Activated naive CD8-positive, alpha-beta T cell treated with anti-CD3 and anti-CD28 coated beads for 36 hours (primary cell): ENCODE measurements around the gene FITM2. TPM values are rescaled to one million over a fixed set of nuclear protein-coding genes. Genes with fewer than 3 reads are reported as not detected.
"Not testable (repeated sequence)": the region's sequence is repeated elsewhere in the genome, so short reads cannot be mapped to it uniquely, and the experiment has no call there.

ENCODE experiments used
- DNase-seq: peaks from one replicate; pipeline ENCODE4 v3.0.0; 2021
- H3K27ac Mint-ChIP-seq: one replicate; pipeline ENCODE4 v1.8.0; 2022; ENCODE audit warnings: mild to moderate bottlenecking, moderate library complexity, mixed read lengths
- H3K27me3 Mint-ChIP-seq: one replicate; pipeline ENCODE4 v1.8.0; 2022; ENCODE audit warnings: mild to moderate bottlenecking, mixed read lengths
- H3K36me3 Mint-ChIP-seq: one replicate; pipeline ENCODE4 v1.8.0; 2021; ENCODE audit warnings: mild to moderate bottlenecking, mixed read lengths
- H3K4me1 Mint-ChIP-seq: one replicate; pipeline ENCODE4 v1.8.0; 2021; ENCODE audit warnings: mixed read lengths
- H3K4me3 Mint-ChIP-seq: one replicate; pipeline ENCODE4 v1.8.0; 2022; ENCODE audit warnings: mild to moderate bottlenecking, moderate library complexity, mixed read lengths
- H3K9me3 Mint-ChIP-seq: one replicate; pipeline ENCODE4 v1.8.0; 2022; ENCODE audit warnings: mixed read lengths
- total RNA-seq, 2 experiments: library from RNA; stranded (reverse); gene quantifications; one replicate each; pipeline ENCODE4 v1.2.3, GENCODE V29; 2021

The FITM2 gene
- total RNA-seq, result 1 to 10 TPM; 1.9 to 2.1 TPM

DNA sequence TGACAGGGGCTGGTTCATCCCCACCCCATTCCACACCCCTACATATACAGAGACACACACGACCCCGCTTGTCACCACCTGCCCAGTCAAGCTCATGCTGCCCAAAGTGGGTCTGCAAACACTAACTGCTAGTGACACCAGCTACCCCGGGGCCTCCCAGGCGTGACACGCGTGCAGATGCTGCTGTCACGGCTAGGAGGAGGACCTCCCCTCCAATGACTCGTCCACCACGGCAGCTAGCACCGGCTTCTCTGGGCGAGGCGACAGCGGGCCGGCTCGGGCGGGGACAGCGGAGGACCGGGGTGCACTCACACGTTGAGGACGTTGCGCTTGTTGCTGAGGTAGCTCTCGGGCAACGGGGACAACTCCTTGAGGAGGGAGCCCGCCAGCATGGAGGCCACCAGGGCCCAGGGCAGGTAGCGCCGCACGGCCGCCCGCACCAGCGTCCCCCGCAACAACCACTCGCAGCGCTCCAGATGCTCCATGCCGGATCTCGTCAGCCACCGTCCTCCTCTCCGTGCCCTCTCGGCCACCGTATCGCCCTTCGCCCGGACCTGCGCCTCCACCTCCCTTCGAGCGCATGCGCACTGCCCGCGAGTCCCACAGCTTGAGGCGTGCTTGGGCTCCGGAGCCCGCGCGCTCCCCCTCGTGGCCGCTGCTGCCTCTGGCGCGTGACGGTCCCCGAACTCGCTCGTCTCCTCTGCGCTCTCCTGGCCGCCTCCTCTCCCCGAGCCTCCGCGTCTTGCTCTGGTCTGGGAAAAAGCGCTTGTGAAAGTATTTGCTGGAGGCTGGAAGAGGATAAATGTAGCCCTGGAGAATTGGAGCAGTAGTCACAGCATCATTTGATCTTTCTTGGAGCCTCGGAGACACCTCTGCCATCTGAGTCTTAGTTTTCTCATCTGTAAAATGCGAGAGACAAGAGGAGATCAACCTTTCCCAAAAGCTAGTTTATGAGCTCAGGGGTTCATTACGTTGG, at the start of gene FITM2:
FITM2 (minus strand) TSS at position 539 of the 976 bp plus-strand sequence; CDS start at position 485, 54 bp downstream.
- Mint-ChIP-seq H3K4me3 (peak within 1 kb of the TSS; percentile 91), H3K27me3 (no peaks in the 10 kb centered on the region), H3K9me3 (no peaks in the 10 kb centered on the region), H3K4me1 (peaks cover 18% of the 10 kb centered on the region), H3K27ac (peak within 1 kb of the TSS; percentile 86), H3K36me3 (no peaks in the 10 kb centered on the region)
- DNase-seq, result peak; percentile 99

DNA sequence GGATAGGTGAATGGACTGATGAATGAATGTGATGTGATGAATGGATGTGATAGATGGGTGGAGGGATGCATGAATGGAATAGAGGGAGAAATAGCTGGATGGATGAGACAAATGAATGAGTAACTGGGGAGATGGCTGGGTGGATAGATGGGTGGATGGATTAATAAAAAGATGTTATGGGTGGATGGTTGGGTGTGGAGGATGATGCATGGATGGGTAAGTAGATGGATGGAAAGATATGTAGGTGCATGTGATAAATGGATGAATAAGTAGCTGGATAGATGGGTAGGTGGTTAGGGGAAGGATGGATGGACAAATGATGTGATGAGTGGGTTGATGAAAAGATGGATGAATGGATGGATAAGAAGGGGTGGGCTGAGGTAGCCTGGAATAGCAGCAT, 49.2 kb upstream of the FITM2 start:
- H3K27ac Mint-ChIP-seq, result no peak overlapping the region
- H3K4me1 Mint-ChIP-seq, result no peaks in the 10 kb centered on the region

DNA sequence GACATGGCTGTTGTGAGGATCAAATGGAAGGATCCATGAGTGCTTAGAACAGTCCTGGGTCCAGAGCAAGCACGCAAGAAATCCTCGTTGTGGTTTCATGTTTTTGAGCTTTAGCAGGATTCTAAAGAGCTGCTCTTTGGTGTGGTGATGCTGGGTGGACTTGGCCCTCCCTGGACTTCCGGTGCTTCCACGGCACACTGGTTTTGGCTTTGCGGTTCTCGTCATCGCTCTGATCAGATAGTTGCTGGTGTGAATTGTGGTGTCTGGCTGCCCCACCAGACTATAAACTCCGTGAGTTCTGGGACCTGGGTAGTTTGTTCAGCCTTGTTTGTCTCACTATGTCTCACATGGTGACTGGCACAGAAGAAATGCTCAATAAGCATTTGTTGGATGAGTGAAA, 47.8 kb upstream of the FITM2 start:
- Mint-ChIP-seq H3K27me3 (no peaks in the 10 kb centered on the region), H3K4me1 (no peaks in the 10 kb centered on the region), H3K9me3 (no peaks in the 10 kb centered on the region), H3K4me3 (no peak overlapping the region), H3K36me3 (no peaks in the 10 kb centered on the region), H3K27ac (no peak overlapping the region)
- DNase-seq, result no peak

More for the DNA sequence above, 49.2 kb upstream of the FITM2 start:
- no peaks in the 10 kb centered on the region for H3K27me3 Mint-ChIP-seq
- H3K4me3 Mint-ChIP-seq, result no peak overlapping the region
- no peaks in the 10 kb centered on the region for H3K36me3 Mint-ChIP-seq
- DNase-seq, result no peak
- no peaks in the 10 kb centered on the region for H3K9me3 Mint-ChIP-seq

GRCh38 chr20:44357555-44358125, 46.6 kb upstream of the FITM2 start:
- H3K27ac Mint-ChIP-seq, result no peak overlapping the region
- no peaks in the 10 kb centered on the region for H3K9me3 Mint-ChIP-seq
- no peaks in the 10 kb centered on the region for H3K36me3 Mint-ChIP-seq
- H3K4me1 Mint-ChIP-seq, result no peaks in the 10 kb centered on the region
- no peak overlapping the region for H3K4me3 Mint-ChIP-seq
- DNase-seq, result no peak
- no peaks in the 10 kb centered on the region for H3K27me3 Mint-ChIP-seq

DNA sequence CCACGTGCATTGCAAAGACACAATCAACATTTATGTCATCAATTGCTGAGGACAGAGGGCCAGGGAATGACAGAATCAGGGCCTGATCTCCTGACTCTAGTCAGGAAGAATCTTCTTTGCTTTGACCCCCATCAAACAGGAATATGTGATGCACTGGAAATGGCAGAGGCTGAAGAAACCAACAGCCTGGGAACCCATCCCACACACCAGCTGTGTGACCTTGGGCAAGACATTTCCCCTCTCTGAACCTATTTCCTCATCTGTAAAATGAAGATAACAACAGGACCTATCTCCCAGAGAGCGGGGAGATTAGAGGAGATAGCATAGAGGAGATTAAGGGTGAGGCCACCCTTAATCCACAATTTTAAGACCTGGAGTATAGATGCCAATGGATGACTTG, 46.0 kb upstream of the FITM2 start:
- no peak overlapping the region for H3K27ac Mint-ChIP-seq
- H3K36me3 Mint-ChIP-seq, result no peaks in the 10 kb centered on the region
- no peaks in the 10 kb centered on the region for H3K9me3 Mint-ChIP-seq
- H3K27me3 Mint-ChIP-seq, result no peaks in the 10 kb centered on the region
- DNase-seq, result no peak
- no peaks in the 10 kb centered on the region for H3K4me1 Mint-ChIP-seq
- no peak overlapping the region for H3K4me3 Mint-ChIP-seq

DNA sequence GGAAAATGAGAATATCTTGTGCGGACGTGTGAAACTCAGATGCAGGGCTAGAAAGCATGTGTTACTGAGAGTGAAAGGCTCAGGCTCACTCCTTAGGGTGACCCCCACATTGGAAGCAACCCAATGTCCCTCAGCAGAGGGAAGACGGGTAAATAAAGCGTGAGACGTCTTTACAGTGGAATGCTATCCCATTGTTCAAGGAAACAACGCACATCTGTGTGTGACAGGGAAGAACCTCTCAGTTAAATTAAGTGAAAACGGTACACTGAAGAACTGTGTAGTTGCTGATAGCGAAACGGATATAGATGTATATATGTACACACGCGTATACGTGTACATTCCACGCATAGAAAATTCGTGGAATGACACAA, 45.3 kb upstream of the FITM2 start:
- H3K27ac Mint-ChIP-seq, result peak overlapping the region; percentile 17
- H3K9me3 Mint-ChIP-seq, result no peaks in the 10 kb centered on the region
- no peaks in the 10 kb centered on the region for H3K36me3 Mint-ChIP-seq
- no peak overlapping the region for H3K4me3 Mint-ChIP-seq
- DNase-seq, result no peak
- no peaks in the 10 kb centered on the region for H3K27me3 Mint-ChIP-seq
- H3K4me1 Mint-ChIP-seq, result no peaks in the 10 kb centered on the region

GRCh38 chr20:44355498-44356352, 44.7 kb upstream of the FITM2 start, which contains the start of gene HNF4A:
HNF4A (plus strand) TSS chr20:44355699; CDS start chr20:44355805, 106 bp downstream.
- no peaks in the 10 kb centered on the region for H3K27me3 Mint-ChIP-seq
- no peak for DNase-seq
- no peak within 1 kb of the TSS for H3K4me3 Mint-ChIP-seq
- peak within 1 kb of the TSS; percentile 17 for H3K27ac Mint-ChIP-seq
- H3K9me3 Mint-ChIP-seq, result no peaks in the 10 kb centered on the region
- H3K4me1 Mint-ChIP-seq, result no peaks in the 10 kb centered on the region
- H3K36me3 Mint-ChIP-seq, result no peaks in the 10 kb centered on the region

DNA sequence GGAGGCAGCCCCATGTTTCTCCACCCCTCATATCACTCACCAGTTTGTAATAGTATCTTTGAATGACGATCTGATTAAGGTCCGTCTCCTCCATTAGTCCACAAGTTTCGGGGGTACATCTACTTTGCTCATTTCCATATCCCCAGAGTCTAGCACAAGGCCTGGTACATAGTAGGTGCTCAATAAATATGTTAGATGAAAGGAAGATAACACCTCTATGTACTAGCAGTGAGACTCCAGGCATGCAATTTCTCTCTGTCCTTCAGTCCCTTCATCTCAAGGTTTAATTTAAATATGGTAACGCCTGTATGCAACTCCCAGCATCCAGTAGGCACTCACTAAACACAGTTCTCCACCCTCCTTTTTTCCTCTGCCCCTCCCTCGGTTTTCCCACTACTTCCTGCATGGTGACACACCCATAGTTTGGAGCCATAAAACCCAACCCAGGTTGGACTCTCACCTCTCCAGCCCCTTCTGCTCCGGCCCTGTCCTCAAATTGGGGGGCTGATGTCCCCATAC, 44.0 kb upstream of the FITM2 start:
- no peaks in the 10 kb centered on the region for H3K36me3 Mint-ChIP-seq

DNA sequence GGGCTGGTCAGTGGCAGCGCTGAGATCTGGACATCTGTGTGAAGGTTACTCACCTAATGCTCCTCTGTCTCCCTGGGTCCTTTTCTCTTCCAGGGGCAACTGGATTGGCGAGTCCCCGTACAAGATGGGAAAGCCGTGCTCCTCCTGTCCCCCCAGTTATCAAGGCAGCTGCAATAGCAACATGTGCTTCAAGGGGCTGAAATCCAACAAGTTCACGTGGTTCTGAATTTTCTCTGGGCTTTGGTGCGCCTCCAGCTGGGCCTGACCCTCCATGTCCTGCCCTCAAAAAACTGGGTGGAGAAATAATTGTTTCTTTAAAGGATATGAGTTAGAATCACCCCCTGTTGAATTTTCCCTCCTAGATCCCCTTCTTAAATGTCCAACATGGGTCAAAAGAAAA, 39.6 kb upstream of the FITM2 start:
- H3K36me3 Mint-ChIP-seq, result no peaks in the 10 kb centered on the region
- H3K4me3 Mint-ChIP-seq, result no peak overlapping the region
- DNase-seq, result no peak
- no peaks in the 10 kb centered on the region for H3K27me3 Mint-ChIP-seq
- H3K27ac Mint-ChIP-seq, result no peak overlapping the region
- H3K9me3 Mint-ChIP-seq, result no peaks in the 10 kb centered on the region
- no peaks in the 10 kb centered on the region for H3K4me1 Mint-ChIP-seq

More for the DNA sequence above, 44.0 kb upstream of the FITM2 start:
- no peak for DNase-seq
- H3K27ac Mint-ChIP-seq, result no peak overlapping the region
- H3K27me3 Mint-ChIP-seq, result no peaks in the 10 kb centered on the region
- H3K9me3 Mint-ChIP-seq, result no peaks in the 10 kb centered on the region
- H3K4me1 Mint-ChIP-seq, result no peaks in the 10 kb centered on the region
- no peak overlapping the region for H3K4me3 Mint-ChIP-seq

DNA sequence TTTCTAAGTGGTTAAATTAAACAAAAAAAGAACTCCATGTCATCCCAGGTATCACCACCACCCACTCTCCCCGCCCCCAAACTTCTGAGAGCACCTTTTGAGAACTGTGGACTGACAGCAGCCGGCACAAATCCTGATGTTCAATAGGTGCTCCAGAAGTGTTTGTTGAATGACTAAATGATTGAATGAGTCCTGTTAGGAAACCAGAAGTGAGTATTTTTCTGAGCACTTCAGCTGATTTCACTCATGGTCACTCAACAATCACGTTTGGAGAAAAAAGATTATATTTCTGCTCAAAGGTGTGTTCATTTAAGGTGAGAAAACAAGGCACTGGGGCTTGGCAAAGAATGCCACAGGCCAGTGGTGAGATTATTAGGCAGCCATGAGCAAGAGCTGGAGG, 38.3 kb upstream of the FITM2 start:
- Mint-ChIP-seq H3K27ac (no peak overlapping the region), H3K27me3 (no peaks in the 10 kb centered on the region), H3K4me3 (no peak overlapping the region), H3K36me3 (no peaks in the 10 kb centered on the region), H3K9me3 (no peaks in the 10 kb centered on the region), H3K4me1 (no peaks in the 10 kb centered on the region)
- DNase-seq, result no peak

DNA sequence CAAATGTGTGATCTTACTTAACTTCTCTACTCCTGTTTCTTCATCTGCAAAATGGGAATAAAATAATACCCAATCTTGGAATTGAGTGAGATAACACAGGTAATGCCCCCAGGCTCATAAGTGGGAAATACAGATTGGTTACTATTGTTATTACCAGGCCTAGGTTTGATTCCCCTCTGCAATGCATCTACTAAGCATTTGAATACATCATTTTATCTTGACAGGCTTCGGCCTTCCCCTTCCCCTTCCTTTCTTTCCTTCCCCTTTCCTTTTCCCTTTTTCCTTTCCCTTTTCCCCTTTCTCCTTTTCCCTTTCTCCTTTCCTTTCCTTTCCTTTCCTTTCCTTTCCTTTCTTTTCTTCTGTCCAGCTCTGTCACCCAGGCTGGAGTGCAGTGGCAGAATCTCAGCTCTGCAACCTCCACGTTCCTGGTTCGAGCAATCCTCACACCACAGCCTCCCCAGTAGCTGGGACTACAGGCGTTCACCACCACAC, 37.2 kb upstream of the FITM2 start:
- Mint-ChIP-seq H3K4me3 (no peak overlapping the region), H3K27me3 (no peaks in the 10 kb centered on the region), H3K9me3 (no peaks in the 10 kb centered on the region), H3K36me3 (no peaks in the 10 kb centered on the region), H3K4me1 (no peaks in the 10 kb centered on the region), H3K27ac (no peak overlapping the region)
- DNase-seq, result no peak

DNA sequence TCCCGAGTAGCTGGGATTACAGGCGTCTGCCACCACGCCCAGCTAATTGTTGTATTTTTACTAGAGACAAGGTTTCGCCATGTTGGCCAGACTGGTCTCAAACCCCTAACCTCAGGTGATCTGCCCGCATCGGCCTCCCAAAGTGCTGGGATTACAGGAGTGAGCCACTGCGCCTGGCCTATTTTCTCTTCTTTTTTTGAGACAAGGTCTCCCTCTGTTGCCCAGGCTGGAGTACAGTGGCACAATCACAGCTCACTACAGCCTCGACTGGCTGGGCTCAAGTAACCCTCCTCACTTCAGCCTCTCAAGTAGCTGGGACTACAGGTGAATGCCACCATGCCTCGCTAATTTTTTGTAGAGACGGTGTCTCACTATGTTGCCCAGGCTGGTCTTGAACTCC, 34.9 kb upstream of the FITM2 start:
- H3K4me3 Mint-ChIP-seq, H3K36me3 Mint-ChIP-seq, DNase-seq, H3K27ac Mint-ChIP-seq, H3K4me1 Mint-ChIP-seq, H3K27me3 Mint-ChIP-seq, H3K9me3 Mint-ChIP-seq: not testable (repeated sequence)

- Mint-ChIP-seq H3K9me3 (no peaks in the 10 kb centered on the region), H3K27ac (no peak overlapping the region), H3K4me3 (no peak overlapping the region), H3K36me3 (no peaks in the 10 kb centered on the region), H3K27me3 (no peaks in the 10 kb centered on the region), H3K4me1 (no peaks in the 10 kb centered on the region)
- no peak for DNase-seq
These were observed 34.1 kb upstream of the FITM2 start for GRCh38 chr20:44345147-44345546.

DNA sequence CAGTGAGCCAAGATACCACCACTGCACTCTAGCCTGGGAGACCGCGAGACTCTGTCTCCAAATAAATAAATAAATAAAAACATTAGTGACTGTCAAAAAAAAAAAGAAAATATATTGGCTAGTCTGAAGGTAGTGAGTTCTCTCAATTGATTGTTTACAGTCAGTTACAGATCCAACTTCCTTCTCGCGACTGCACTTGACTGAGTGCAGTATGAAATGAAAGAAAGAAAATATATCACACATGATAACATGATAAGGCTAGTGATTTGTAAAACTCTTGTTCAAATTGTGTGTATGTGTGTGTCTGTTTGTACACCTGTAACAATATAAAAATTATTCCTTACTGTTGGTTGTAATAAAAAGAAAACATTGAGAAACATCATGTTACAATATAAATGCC, 33.7 kb upstream of the FITM2 start:
- Mint-ChIP-seq H3K27me3 (no peaks in the 10 kb centered on the region), H3K9me3 (no peaks in the 10 kb centered on the region), H3K36me3 (no peaks in the 10 kb centered on the region), H3K4me3 (no peak overlapping the region), H3K27ac (no peak overlapping the region), H3K4me1 (no peaks in the 10 kb centered on the region)
- DNase-seq, result no peak
